GF-D8 (cell line): ENCODE results near the gene DLX2.

Experiments
- DNase-seq: peaks from one replicate; lab custom pipeline; 2025; lab: John Stamatoyannopoulos, UW

Gene DLX2

GRCh38 chr2:172107690-172108586 is 5.2 kb upstream of the DLX2 start:
- no peak for DNase-seq

GRCh38 chr2:172106108-172106961 is 3.6 kb upstream of the DLX2 start:
- no peak for DNase-seq

DNA sequence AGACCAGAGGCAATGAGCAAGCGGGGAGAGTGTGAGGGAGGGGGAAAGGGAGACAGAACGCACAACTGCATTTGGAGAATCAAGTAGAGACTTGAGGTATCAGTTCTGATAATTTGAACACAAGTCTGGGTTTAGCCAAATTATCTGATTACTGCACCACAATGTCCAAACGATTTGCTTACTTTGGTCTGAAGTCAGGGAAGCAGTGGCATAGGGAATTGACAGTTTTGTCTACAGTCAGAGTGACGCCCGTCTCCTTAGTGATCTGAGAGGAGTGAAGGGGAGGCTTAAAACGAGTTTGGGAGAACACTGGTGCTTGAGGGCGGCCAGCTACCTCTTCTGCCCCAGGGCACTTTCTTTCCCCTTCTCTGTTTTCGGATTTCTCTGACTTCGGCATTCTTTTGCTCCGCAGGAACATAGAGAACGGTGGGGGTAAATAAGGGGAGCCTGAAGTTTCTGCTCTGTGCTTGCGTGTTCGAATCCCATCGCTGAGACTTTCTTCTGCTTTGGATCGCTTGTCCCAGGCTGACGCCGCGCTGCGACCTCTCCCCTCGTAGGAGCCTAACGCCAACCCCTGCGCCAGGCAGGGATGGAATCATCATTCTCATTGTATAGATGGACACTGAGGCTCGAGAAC is 2.9 kb upstream of the DLX2 start:
- no peak for DNase-seq

DNA sequence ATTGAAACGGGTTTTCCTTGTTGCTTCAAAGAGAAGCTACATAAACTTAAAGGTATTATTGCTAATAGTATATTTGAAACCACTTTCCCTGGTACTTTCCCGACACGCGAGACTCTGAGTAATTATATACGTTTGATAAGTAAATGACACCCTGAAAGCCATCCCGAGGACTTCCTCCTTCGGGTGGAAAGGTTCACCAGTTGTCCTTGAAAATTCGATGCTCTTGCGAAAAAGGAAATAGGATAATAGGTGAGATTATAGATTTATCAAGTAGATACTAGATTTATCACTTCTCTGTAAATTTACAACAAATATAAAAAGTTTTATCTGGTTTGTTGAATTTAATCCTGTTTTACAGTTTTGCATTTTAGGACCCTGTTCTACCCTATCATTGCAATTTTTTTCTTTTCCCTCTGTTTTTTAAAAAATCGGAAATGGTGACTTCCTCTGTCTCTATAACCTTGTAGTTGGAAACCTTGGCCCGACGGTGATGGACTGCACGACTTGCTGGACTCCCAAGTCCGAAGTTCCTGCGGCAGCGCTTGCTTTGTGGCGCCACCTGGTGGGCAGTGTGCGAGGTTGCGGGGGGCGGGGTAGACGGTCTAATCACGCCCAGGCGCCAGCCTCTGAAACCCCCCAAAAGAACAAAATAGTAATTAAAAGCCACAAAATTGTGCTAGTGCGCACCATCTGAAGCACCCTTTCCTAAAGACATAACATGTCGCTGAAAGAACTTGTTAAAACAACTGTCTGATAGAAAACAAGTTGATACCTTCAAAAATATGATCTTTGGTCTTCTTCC is 972 bp upstream of the DLX2 start:
- peak; percentile 40 for DNase-seq

- peak; percentile 52 for DNase-seq
Observed at GRCh38 chr2:172101821-172102390, 794 bp downstream of the DLX2 start.

DNA sequence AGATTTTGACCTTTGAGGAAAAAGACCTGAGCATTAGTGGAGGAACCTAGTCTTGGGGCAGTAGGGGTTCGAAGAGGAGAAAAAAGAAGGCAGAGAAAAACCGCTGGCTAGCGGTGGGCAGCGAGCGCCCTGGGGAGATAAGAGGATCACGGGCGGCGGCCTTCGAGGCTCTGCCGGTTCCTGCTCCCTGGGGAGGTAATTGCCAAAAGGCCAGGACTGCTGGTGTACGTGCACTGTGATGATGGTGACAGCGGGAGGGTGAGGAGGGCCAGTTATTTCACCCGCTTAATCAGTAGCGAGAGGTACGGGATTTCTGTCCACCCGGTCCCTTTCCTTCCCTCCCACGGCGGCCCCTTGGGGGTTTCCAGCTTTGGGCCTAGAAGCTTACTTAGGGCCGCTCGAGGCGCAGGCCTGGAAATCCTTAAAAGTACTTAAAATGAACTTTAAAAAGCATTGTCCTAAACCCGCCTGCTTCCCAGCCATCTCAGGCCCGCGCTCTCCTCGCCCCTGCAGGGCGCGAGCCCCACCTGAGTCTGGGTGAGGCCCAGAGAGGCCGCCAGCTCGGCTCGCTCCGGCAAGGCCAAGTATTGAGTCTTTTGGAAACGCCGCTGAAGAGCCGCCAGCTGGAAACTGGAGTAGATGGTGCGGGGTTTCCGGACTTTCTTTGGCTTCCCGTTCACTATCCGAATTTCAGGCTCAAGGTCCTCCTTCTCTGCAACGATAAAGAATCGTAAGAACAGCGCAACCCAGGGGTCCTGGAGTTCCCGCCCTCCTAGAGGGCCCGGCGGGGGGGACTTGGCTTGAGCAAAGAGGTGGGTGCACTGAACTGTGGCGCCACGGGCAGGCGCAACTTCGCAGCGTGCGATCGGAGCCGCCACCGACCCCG is 1.5 kb downstream of the DLX2 start:
- no peak for DNase-seq

DNA sequence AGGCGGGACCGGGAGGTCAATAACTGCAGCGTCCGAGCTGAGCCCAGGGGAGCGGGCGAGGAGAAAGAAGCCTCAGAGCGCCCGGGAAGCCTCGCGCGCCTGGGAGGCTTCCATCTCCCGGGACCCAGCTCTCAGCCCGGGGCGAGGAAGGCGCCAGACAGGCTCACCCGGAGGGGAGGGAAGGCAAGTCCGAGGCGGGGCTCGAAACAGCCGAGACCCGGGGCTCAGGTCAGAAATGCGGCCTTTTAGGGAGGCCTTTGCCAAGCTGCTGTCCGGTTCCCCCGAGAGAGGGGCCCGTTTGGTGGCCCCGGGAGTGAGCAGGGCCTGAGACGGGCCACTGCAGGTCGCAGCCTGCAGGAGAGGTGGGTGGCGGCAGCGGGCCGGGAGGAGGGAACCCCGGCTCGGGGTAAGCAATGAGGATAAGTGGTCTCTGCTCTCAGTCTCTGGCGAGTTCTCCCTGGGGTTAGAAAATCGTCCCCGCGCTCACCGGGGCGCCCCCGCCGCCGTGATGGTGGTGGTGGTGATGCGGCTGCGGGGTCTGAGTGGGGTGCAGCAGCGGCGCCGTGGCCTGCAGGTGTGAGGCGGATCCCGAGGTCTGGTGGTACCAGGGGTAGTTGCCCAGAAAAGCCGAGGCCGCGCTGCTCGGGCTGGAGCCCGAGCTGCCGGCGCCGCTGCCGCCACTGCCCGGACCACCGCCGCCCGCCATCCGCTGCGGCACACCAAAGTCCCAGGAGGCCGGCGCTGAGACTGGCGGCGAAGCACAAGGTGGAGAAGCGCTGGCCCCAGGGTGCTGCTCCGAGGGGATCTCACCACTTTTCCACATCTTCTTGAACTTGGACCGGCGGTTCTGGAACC is 2.4 kb downstream of the DLX2 start:
- no peak for DNase-seq

- no peak for DNase-seq
Observed at GRCh38 chr2:172099472-172100079, 3.1 kb downstream of the DLX2 start.

DNA sequence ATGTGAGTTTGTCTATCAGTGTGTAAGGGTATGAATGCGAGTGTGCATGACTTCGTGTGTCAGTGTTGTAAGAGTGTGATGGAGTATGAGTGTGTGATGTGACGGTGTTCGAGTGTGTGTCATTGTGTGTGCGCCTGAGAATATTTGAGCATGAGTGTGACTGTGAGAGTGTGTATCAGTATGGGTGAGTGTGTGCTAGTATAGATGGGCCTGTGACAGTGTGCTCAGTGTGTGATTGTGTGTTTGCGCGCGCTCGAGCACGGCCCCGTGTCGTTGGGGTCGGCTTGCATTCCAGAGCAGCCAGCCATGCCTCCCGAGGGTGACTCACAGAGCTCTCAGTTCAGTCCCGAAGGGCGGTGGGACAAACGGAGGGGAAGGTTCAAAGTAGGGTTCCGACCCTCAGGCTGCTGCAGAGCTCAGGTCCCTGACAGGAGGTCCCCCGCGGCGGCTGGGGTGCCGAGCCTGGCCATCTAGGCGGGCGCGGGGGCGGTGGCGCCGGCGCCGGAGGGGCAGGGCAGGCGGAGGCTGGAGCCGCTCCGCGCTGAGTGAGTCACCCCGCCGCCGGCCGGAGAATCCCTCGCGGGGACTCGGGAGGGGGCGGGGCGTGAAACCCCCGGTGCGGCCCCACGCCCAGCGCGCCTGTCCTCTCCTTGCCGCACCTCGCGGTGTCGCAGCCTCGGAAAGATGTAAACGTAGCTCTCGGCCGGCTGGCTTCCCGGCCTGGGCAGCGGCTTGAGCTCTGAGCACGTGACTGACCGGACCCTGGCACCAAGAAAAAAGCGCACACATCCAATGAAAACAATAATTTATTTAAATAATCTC is 3.8 kb downstream of the DLX2 start:
- no peak for DNase-seq

- DNase-seq: no peak
Observed at GRCh38 chr2:172098287-172098649, 4.4 kb downstream of the DLX2 start.

DNA sequence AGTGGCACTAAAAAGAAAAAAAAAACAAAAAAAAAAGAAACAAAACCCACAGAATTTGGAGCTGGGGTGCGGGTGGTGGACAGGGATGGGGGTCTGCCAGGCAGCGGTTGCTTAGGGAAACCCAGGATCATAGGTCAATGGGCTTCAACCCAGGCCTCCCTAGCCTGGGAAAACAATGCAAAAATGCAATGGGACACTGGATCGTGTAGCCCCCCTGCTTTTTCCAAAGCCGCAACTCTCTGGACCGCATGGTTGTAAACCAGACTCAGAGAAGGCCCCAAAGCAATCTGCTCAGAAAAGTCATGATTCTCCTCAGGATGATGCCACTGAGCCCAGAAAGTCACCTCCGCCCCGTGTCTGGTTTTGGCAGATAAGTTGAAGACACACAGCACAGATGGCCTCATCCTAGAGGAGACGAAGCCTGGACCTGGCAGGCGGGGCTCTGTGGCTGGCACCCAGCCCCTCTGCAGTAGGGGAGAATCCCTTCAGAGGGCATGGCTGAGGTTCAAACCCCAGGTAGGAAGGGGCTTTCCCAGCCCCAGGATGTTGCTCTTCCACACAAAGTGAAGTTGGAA is 5.1 kb downstream of the DLX2 start:
- no peak for DNase-seq

DNA sequence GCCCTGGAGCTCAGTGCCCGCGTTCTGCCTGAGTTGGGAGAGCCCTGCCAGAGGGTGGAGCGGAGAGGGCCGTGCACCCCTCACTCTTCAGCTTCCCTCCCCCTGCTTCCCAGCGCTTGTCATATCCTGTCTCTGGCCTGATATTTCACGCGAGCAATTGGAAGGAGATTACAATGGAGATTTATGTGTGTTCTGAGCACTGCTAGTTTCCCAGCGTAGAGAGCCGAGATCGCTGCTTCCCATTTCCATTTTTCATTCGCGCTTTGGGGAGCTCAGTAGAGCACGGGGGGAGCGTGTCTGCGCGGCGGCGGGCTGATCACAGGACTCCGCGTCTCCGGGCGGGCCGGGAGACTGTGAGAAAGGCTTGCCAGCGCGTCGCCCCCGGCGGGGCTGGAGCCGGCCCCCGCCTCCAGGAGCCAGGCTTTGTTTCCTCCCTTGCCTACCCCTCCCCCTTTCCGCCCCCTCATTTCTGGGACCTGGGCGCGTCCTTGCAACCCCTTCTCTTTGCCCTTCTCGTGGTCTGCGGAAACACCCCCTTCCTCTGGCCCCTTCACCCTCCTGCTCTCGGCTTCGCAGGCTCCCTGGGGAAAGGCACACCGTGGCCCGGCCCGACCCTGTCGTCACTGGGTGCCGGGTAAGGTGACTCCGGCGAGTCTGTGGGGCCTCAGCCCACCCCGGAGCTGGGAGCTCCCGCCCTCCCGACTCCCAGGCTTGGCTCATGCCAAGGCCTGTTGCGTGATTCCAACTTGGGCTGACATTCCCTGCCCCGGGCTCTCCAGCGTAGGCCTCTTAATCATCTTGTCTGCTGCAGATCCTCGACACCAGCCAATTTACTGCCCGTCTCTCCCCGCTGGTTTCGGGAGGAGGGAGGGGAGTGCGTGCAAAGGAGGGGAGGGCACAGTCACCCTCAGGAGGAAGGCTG is 5.8 kb downstream of the DLX2 start:
- DNase-seq: no peak

DNA sequence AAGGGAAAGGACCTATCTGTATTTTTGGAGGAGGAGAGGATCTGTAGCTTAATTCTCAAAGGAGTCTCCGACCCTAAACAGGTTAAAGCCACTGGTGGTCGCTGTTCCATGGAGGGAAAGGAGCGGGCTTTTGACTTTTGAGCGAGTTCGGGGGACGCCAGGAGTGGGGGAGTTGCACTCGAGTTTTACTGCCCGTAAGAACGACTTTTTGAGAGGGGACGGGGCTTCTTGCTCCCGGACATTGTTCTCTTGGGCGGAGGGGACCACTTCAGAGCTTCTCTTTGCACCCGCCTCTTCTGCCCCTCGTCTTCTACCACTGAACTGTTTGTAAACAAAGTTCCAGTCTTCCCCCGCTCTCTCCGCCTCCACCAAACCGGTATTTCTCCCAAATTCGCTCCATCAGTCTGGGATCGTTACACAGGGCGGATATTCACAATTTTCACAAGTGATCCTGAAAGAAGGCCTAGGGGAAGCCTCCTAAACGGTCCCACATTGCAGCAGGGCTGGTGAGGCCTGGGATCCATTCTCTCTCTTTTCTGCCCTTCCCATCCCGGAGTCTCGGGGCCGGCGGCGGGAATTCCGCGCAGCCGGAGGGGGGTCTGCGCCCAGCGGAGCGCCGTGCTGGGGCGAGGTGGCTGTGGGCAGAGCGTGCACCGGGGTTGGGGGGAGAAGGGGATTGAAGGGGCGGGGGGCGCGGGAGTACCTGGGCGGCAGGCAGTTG is 6.6 kb downstream of the DLX2 start:
- no peak for DNase-seq

GRCh38 chr2:172095146-172095904 is 7.4 kb downstream of the DLX2 start:
- peak; percentile 43 for DNase-seq
